Testis (tissue), 2 donors: ENCODE measurements around the gene DGKH.

Experiments
- POLR2A ChIP-seq: fragments of 450-650 bp; IDR thresholded peaks from one replicate; pipeline ENCODE4 v1.6.1; 2017; ENCODE audit warnings: antibody characterized with exemption, mild to moderate bottlenecking, moderate library complexity
- TF ChIP-seq, protein P1 (sequence below), 3 experiments: fragments of 450-650 bp in 2 of 3; fragments of 200-600 bp in 1 of 3; sonication (generic) in 1 of 3; IDR thresholded peaks; one replicate each; pipeline ENCODE4 v1.5.1; 2016 to 2019; ENCODE audit warnings: antibody characterized with exemption in 3 of 3, mild to moderate bottlenecking in 2 of 3, moderate library complexity in 1 of 3

DNA sequence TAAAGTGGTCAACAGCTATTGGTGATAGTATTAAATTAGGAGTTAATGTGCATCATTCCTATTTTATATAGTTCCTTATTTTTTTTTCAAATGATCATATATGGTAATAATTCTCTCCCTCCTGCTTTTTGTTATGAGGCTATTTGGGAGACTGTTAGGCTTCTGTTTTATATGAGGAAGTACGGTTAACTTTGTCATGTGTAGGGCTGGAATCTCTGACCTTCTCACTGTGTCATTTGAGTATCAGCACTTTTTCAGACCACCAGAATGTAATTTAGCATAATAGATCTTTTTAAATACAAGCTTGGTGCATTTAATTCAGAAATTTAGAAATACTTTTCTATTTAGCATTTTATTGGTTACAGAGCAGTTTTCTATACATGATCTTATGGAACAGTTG lies 7.7 kb downstream of the DGKH start:
- TF ChIP-seq, protein P1, sequence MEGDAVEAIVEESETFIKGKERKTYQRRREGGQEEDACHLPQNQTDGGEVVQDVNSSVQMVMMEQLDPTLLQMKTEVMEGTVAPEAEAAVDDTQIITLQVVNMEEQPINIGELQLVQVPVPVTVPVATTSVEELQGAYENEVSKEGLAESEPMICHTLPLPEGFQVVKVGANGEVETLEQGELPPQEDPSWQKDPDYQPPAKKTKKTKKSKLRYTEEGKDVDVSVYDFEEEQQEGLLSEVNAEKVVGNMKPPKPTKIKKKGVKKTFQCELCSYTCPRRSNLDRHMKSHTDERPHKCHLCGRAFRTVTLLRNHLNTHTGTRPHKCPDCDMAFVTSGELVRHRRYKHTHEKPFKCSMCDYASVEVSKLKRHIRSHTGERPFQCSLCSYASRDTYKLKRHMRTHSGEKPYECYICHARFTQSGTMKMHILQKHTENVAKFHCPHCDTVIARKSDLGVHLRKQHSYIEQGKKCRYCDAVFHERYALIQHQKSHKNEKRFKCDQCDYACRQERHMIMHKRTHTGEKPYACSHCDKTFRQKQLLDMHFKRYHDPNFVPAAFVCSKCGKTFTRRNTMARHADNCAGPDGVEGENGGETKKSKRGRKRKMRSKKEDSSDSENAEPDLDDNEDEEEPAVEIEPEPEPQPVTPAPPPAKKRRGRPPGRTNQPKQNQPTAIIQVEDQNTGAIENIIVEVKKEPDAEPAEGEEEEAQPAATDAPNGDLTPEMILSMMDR (IDR thresholded peaks at IDR 0.05) = no peak
- no peak for TF ChIP-seq POLR2A
